T1000 (cell line): ENCODE results near the gene SLC39A12.

Source experiments
- DNase-seq: peaks from one replicate; lab custom pipeline; 2025; ENCODE audit warnings: mixed read lengths; lab: John Stamatoyannopoulos, UW

Gene SLC39A12

GRCh38 chr10:17963431-17963830 lies 11.7 kb downstream of the SLC39A12 start:
- DNase-seq, result no peak

- DNase-seq, result no peak
Measured at GRCh38 chr10:17965649-17966235, 14.0 kb downstream of the SLC39A12 start.

- no peak for DNase-seq
Measured at GRCh38 chr10:17974505-17974904, 22.8 kb downstream of the SLC39A12 start.

DNA sequence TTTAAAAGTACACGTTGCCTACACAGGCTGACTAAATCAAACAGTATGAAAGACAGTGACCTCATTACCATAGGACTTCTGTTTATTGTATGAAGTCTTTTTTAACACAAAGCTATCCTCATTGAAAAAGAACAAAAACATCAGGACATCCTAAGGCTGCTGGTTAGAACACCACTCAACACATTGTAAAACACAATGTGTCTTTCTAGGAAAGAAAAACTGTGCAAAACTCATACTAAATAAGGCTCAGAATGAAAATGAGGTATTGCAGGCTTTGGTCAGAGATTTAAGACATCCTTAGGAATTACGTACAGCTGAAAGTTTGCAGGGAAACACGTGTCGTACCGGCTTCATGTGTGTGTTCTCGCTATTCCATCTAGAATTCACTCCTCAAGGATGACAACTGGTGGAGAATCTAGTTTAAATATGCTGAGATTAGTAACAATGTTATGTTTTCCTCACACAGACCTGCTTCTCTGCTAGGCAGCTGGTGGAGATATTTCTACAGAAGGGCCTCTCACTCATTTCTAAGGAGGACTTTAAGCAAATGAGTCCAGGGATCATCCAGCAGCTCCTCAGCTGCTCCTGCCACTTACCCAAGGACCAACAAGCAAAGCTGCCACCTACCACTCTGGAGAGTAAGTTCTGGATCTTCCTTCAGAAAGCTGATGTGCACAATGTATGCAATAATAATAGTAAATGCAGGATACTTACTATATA lies 29.3 kb downstream of the SLC39A12 start:
- no peak for DNase-seq

- no peak for DNase-seq
Measured at GRCh38 chr10:17981766-17982380, 30.2 kb downstream of the SLC39A12 start.

DNA sequence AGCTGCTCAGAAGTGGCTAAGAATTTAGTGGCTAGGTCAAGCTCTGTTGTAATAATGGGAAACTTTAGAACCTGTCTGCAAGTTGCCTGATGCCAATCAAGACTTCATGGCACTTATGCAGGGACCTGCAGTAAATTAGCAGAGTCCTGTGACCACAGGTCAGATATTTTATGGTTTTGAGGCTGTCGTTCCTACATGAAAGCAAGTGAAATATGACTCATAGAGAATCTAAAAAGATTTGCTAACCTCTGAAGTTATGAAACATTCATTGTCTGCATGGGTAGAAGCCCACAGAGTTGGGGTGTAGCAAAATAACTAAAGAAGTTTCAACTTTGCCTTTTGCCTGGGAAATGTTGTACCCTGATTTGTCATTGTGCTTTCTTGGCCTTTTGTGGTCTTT lies 32.3 kb downstream of the SLC39A12 start:
- no peak for DNase-seq

GRCh38 chr10:17984563-17984962 lies 32.8 kb downstream of the SLC39A12 start:
- no peak for DNase-seq

DNA sequence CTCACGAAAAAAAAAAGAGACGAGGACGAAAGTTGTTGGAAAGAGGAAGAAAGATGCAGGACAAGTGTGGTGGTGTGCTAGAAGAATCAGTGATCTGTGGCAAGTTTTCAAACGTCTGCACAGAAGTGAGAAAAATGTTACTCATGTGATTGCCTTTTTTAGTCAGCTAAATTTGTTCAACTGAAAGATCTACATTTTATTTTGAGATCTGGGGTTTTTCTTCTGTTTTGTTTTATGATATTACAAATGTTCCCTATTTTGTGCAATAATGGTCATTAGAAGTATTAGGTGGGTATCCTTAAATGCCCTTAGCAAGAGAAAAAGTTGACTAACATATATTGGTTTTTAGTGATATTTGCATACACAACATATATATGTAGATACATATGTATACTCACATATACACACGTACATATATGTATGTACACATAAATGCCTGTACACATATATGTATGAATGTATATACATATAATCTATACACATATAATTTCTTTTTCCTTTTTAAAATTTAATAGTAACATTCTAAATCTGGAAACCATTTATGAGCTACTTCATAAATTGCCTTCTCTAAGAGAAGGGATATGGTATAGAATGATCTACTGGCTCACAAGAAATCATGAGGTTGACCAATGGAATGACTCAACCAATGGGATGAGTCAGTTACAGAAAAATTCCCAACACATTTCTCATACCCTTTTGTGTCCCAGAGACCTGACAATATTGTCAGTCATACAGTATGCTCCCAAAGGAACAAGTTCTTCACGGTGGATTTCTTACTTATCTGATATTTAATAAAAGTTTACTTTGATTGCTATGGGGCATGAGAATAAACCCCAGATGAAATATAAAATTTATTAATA lies 38.4 kb downstream of the SLC39A12 start:
- no peak for DNase-seq

- no peak for DNase-seq
Measured at GRCh38 chr10:17992266-17992665, 40.5 kb downstream of the SLC39A12 start.

- DNase-seq, result no peak
Measured at GRCh38 chr10:17993361-17993760, 41.6 kb downstream of the SLC39A12 start.

- no peak for DNase-seq
Measured at GRCh38 chr10:18000601-18001000, 48.9 kb downstream of the SLC39A12 start.

DNA sequence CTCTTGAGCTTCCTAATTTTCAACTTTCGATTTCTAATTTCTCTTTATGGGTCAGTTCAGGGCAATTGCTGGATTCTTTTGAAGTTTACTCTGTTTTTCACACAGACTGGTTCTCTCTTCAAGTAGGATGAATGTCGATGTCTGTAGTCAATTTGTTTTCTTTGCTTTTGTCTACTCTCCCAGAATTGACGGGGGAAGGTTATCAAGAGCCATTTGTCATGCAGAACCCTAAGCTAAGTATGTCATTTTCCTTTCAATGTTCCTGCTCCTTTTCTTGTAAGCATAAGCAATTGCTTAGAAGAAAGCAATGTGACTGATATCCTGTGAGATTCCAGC lies 53.7 kb downstream of the SLC39A12 start:
- DNase-seq, result no peak

DNA sequence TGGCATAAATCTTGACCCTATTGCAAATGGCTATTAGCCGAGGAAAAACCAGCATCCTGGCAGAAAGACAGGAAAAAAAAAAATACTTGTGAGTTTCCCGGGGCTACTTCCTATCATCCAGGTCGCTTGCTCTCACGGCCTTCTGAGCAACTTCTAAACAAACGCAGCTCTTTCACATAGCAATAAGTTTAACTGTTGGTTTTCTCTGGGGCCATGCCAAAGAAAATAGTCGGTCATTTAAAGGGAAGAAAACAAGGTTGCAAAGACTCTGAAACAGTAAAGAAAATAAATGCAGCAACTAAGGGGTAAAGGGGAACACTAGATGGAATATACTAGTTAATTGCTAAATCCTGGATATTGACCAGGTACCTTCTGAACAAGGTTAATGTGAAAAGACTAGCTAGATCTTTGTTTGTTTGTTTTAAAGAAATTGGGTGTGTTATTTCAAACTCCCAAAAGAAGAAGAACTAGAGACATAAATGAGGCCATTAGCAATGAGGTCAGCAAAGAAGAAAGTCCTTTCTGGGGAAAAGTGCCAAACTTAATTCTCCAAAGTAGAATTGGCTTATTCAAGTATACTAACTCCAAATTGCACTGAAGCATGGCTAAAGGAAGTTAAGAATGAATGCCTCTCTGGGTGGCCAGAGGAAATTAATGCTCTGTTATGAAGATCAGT lies 54.2 kb downstream of the SLC39A12 start:
- DNase-seq, result no peak

- DNase-seq, result no peak
Measured at GRCh38 chr10:18008986-18009385, 57.3 kb downstream of the SLC39A12 start.

- no peak for DNase-seq
Measured at GRCh38 chr10:18010050-18010449, 58.3 kb downstream of the SLC39A12 start.

GRCh38 chr10:18020523-18020922 lies 68.8 kb downstream of the SLC39A12 start:
- no peak for DNase-seq

DNA sequence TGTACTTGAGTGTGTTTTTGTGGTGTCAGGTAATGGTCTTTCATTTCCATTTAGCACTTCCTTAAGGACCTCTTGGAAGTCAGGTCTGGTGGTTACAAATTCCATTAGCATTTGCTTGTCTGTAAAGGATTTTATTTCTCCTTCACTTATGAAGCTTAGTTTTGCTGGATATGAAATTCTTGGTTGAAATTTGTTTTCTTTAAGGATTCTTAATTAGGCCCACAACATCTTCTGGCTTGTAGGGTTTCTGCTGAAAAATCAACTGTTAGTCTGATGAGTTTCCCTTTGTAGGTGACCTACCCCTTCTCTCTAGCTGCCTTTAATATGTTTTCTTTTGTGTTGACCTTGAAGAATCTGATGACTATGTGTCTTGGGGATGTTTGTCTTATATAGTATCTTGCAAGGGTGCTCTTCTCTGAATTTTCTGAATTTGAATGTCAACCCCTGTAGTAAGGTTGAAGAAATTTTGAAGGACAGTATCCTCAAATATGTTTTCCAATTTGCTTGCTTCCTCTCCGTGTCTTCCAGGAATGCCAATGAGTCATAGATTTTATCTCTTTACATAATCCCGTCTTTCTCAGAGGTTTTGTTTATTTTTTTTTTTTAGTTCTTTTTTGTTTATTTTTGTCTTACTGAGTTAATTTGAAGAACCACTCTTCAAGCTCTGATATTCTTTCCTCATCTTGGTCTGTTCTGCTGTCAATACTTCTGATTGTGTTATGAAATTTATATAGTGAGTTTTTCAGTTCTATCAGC lies 70.2 kb downstream of the SLC39A12 start:
- no peak for DNase-seq

- no peak for DNase-seq
Measured at GRCh38 chr10:18043148-18044006, 91.7 kb downstream of the SLC39A12 start.

DNA sequence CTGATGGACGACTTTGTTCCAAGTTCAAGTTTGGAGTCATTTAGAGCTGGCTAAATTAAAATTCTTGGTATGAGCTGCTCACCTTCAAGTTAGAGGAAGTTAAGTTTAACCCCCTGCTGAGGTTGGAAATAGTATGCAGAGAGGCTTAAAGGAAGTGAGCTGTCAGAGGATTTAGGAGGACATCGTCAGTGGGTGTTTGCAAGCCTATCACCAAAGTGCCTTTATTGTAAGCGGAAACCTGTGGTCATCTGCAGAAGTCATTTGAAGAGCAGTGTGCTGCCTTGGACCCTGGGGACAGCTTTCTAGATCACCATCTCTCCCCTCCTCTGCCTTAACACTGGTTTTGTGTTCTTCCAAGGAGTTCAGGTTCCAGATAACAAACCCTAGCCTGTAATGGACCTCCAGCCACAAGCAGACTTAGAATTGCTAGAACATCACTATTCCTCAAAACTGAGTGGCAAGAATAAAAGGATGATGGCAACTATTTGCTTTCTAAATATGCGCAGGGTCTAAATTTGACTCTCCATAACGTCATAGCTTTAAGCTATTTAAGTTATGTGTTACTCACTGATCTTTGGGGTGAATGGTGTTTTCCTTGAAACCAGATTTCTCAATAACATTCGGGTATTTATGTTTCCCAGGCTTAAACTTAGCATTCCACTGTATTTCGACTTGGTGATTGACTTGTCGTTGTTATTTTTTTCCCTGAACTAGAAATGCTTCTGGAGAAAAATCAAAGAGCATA lies 93.4 kb downstream of the SLC39A12 start:
- DNase-seq, result no peak

GRCh38 chr10:18056583-18056982 lies 104.9 kb downstream of the SLC39A12 start:
- no peak for DNase-seq
